Mucosa of gallbladder (tissue), 1 donor: ENCODE data around the gene JAML. TPM values are rescaled to one million over a fixed set of nuclear protein-coding genes. Genes with fewer than 3 reads are reported as not detected.

Source experiments
- DNase-seq: peaks from one replicate; pipeline ENCODE4 v3.0.0-alpha.2; 2020; ENCODE audit warnings: low spot score
- total RNA-seq: library from RNA; stranded (reverse); gene quantifications from one replicate; pipeline ENCODE4 v1.2.1, GENCODE V29; 2021
- donor health status: DM: no; HTN: no; CAD: no.

The JAML gene
- total RNA-seq, 1 donor from 2014 or later: 12.9 TPM

- no peak for DNase-seq
Measured at GRCh38 chr11:118215765-118216164, 9.0 kb downstream of the JAML start.

GRCh38 chr11:118215262-118215661 lies 9.5 kb downstream of the JAML start:
- DNase-seq: no peak

GRCh38 chr11:118214210-118214914 lies 10.4 kb downstream of the JAML start:
- DNase-seq: no peak

- no peak for DNase-seq
Measured at GRCh38 chr11:118213781-118214180, 11.0 kb downstream of the JAML start.

- no peak for DNase-seq
Measured at GRCh38 chr11:118213201-118213600, 11.6 kb downstream of the JAML start.

GRCh38 chr11:118212781-118213191 lies 12.0 kb downstream of the JAML start:
- DNase-seq: no peak

GRCh38 chr11:118212131-118212725 lies 12.6 kb downstream of the JAML start:
- no peak for DNase-seq

- DNase-seq: no peak
Measured at GRCh38 chr11:118211006-118211405, 13.8 kb downstream of the JAML start.

- no peak for DNase-seq
Measured at GRCh38 chr11:118210323-118210722, 14.5 kb downstream of the JAML start.

GRCh38 chr11:118209033-118209432 lies 15.8 kb downstream of the JAML start:
- no peak for DNase-seq

GRCh38 chr11:118207079-118207478 lies 17.7 kb downstream of the JAML start:
- no peak for DNase-seq

GRCh38 chr11:118206391-118207031 lies 18.3 kb downstream of the JAML start:
- no peak for DNase-seq

GRCh38 chr11:118205606-118206378 lies 19.0 kb downstream of the JAML start:
- DNase-seq: no peak

GRCh38 chr11:118202599-118203422 lies 22.0 kb downstream of the JAML start:
- DNase-seq: peak; percentile 86

GRCh38 chr11:118201966-118202365 lies 22.8 kb downstream of the JAML start:
- DNase-seq: no peak

GRCh38 chr11:118200901-118201680 lies 23.7 kb downstream of the JAML start:
- DNase-seq: no peak

GRCh38 chr11:118200497-118200896 lies 24.3 kb downstream of the JAML start:
- no peak for DNase-seq

GRCh38 chr11:118199135-118199534 lies 25.7 kb downstream of the JAML start:
- DNase-seq: no peak

- peak; percentile 82 for DNase-seq
Measured at GRCh38 chr11:118198370-118198769, 26.4 kb downstream of the JAML start.

- peak; percentile 93 for DNase-seq
Measured at GRCh38 chr11:118194835-118195627, 29.8 kb downstream of the JAML start.
